ENCODE data around the gene ETV6.

ETV6 gene

GRCh38 chr12:11746024-11746771 lies 96.7 kb downstream of the ETV6 start:
- no peak for DNase-seq

GRCh38 chr12:11746940-11747716 lies 97.7 kb downstream of the ETV6 start:
- DNase-seq, result no peak

- DNase-seq, result no peak
Observed at GRCh38 chr12:11747969-11748368, 98.5 kb downstream of the ETV6 start.

GRCh38 chr12:11748903-11749302 lies 99.4 kb downstream of the ETV6 start:
- DNase-seq, result no peak

- no peak for DNase-seq
Observed at GRCh38 chr12:11749943-11750690, 100.6 kb downstream of the ETV6 start.

- no peak for DNase-seq
Observed at GRCh38 chr12:11752403-11753149, 103.1 kb downstream of the ETV6 start.

- DNase-seq, result no peak
Observed at GRCh38 chr12:11753150-11753499, 103.7 kb downstream of the ETV6 start.

- no peak for DNase-seq
Observed at GRCh38 chr12:11753826-11754225, 104.4 kb downstream of the ETV6 start.

- DNase-seq, result no peak
Observed at GRCh38 chr12:11754256-11754655, 104.8 kb downstream of the ETV6 start.

GRCh38 chr12:11755302-11755930 lies 105.9 kb downstream of the ETV6 start:
- no peak for DNase-seq

- no peak for DNase-seq
Observed at GRCh38 chr12:11756022-11756421, 106.5 kb downstream of the ETV6 start.

GRCh38 chr12:11756523-11756922 lies 107.0 kb downstream of the ETV6 start:
- no peak for DNase-seq

- no peak for DNase-seq
Observed at GRCh38 chr12:11757095-11757494, 107.6 kb downstream of the ETV6 start.

- DNase-seq, result no peak
Observed at GRCh38 chr12:11757531-11757930, 108.1 kb downstream of the ETV6 start.

GRCh38 chr12:11758087-11758486 lies 108.6 kb downstream of the ETV6 start:
- no peak for DNase-seq

GRCh38 chr12:11758510-11759493 lies 109.3 kb downstream of the ETV6 start:
- no peak for DNase-seq

- DNase-seq, result no peak
Observed at GRCh38 chr12:11759494-11759878, 110.0 kb downstream of the ETV6 start.

- DNase-seq, result no peak
Observed at GRCh38 chr12:11759899-11760298, 110.4 kb downstream of the ETV6 start.

GRCh38 chr12:11761869-11762567 lies 112.5 kb downstream of the ETV6 start:
- no peak for DNase-seq

- DNase-seq, result peak; percentile 20
Observed at GRCh38 chr12:11762723-11763326, 113.4 kb downstream of the ETV6 start.

Data from activated CD4-positive, alpha-beta T cell treated with anti-CD3 and anti-CD28 coated beads, Interleukin-2, amount 50 U/mL, for 16 hours (primary cell).